ENCODE data around the gene METTL1.

The METTL1 gene

GRCh38 chr12:57779736-57780135 lies 7.8 kb upstream of the METTL1 start:
- Histone ChIP-seq H3K4me1 (peaks cover 0 to 18% (median 11%) of the 10 kb centered on the region in 4 donors), H3K9me3 (no peaks in the 10 kb centered on the region), H3K4me3 (no peak overlapping the region), H3K27me3 (no peaks in the 10 kb centered on the region), H3K27ac (no peak overlapping the region), H3K36me3 (peaks cover 0 to 33% (median 0%) of the 10 kb centered on the region in 3 donors)
- intact Hi-C loops (cut with DNase I; ENCODE audit: low total_unique reads): no loop called here
- no peak for DNase-seq
- no peak for TF ChIP-seq CTCF (IDR thresholded peaks at IDR 0.05)

- DNase-seq: no peak
- no peak overlapping the region for H3K27ac ChIP-seq
- H3K9me3 ChIP-seq: no peaks in the 10 kb centered on the region
- TF ChIP-seq CTCF (IDR thresholded peaks at IDR 0.05): no peak
- H3K36me3 ChIP-seq: peaks cover 0 to 33% (median 0%) of the 10 kb centered on the region in 3 donors
- intact Hi-C loops (cut with DNase I; ENCODE audit: low total_unique reads): no loop called here
- no peaks in the 10 kb centered on the region for H3K27me3 ChIP-seq
- H3K4me1 ChIP-seq: peaks cover 0 to 15% (median 6%) of the 10 kb centered on the region in 4 donors
- H3K4me3 ChIP-seq: no peak overlapping the region
These were observed 6.0 kb upstream of the METTL1 start for GRCh38 chr12:57777911-57778310.

GRCh38 chr12:57777367-57777766 lies 5.5 kb upstream of the METTL1 start:
- Histone ChIP-seq H3K27me3 (no peaks in the 10 kb centered on the region), H3K9me3 (no peaks in the 10 kb centered on the region), H3K4me1 (peaks cover 0 to 15% (median 6%) of the 10 kb centered on the region in 4 donors), H3K36me3 (peaks cover 0 to 33% (median 0%) of the 10 kb centered on the region in 3 donors), H3K27ac (no peak overlapping the region), H3K4me3 (no peak overlapping the region)
- TF ChIP-seq CTCF (IDR thresholded peaks at IDR 0.05): no peak
- DNase-seq: no peak
- intact Hi-C loops (cut with DNase I; ENCODE audit: low total_unique reads): no loop called here

- no peak for DNase-seq
- intact Hi-C loops (cut with DNase I; ENCODE audit: low total_unique reads): no loop called here
- H3K9me3 ChIP-seq: no peaks in the 10 kb centered on the region
- H3K27ac ChIP-seq: no peak overlapping the region
- H3K4me1 ChIP-seq: peaks cover 0 to 14% (median 11%) of the 10 kb centered on the region in 4 donors
- peaks cover 0 to 32% (median 0%) of the 10 kb centered on the region in 3 donors for H3K36me3 ChIP-seq
- TF ChIP-seq CTCF (IDR thresholded peaks at IDR 0.05): no peak
- H3K27me3 ChIP-seq: no peaks in the 10 kb centered on the region
- H3K4me3 ChIP-seq: no peak overlapping the region
These were observed 4.3 kb upstream of the METTL1 start for GRCh38 chr12:57776247-57776587.

DNA sequence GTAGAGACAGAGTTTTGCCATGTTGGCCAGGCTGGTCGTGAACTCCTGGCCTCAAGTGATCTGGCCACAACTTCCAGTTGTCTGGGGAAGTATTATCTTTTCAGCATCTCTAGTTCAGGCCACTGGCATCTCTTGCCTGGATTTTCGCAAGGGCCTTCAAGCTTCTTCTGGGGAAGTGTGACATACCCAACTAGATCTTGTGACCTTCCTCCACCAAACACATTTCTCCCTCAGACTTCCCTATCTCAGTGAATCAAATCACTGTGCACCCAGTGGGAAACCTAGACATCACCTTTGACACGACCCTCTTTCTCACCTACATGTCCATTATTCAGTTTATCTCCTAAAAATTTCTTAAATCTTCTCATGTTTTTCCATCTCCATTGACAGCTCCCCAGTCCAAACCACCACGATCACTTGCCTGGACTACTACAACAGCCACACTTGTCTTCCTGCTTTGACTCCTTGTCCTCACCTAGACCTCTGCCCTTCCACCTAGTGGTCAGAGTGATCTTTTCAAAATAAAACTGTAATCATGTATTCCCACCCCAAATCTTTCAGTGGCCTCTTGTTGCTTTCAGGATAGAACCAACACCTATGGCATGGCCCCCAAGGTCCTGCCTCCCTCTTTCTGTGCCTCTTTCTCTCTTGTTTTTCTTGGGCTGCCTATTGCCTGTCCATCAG lies 3.8 kb upstream of the METTL1 start:
- no peaks in the 10 kb centered on the region for H3K9me3 ChIP-seq
- no peak overlapping the region for H3K27ac ChIP-seq
- peaks cover 0 to 27% (median 0%) of the 10 kb centered on the region in 3 donors for H3K36me3 ChIP-seq
- no peaks in the 10 kb centered on the region for H3K27me3 ChIP-seq
- TF ChIP-seq CTCF (IDR thresholded peaks at IDR 0.05): no peak
- no peak overlapping the region for H3K4me3 ChIP-seq
- intact Hi-C loops (cut with DNase I; ENCODE audit: low total_unique reads): no loop called here
- DNase-seq: no peak
- peaks cover 0 to 20% (median 15%) of the 10 kb centered on the region in 4 donors for H3K4me1 ChIP-seq
